ENCODE measurements around the gene FOXK2.

FOXK2 gene

GRCh38 chr17:82518826-82519810 is at the start of gene FOXK2:
FOXK2 (plus strand) TSS chr17:82519732; CDS start chr17:82519889, 157 bp downstream.
- Histone ChIP-seq H3K4me3 (ENCODE audit: low read length) (peak within 1 kb of the TSS; percentile 73), H3K9me3 (ENCODE audit: insufficient read depth, low read depth, low read length) (no peaks in the 10 kb centered on the region), H3K27me3 (ENCODE audit: insufficient read depth, low read length) (no peaks in the 10 kb centered on the region), H3K36me3 (ENCODE audit: insufficient read depth, low read depth, low read length) (no peaks in the 10 kb centered on the region), H3K4me1 (ENCODE audit: insufficient read depth, low read length) (no peaks in the 10 kb centered on the region), H3K9ac (ENCODE audit: low read depth, low read length) (peak within 1 kb of the TSS; percentile 55; the same call in 1 of the 2 replicates), H3K27ac (ENCODE audit: low read length) (no peak within 1 kb of the TSS)

GRCh38 chr17:82470065-82470464 is 49.5 kb upstream of the FOXK2 start:
- H3K27ac ChIP-seq (ENCODE audit: low read length): no peak overlapping the region
- H3K9ac ChIP-seq (ENCODE audit: low read depth, low read length): no peak overlapping the region
- no peaks in the 10 kb centered on the region for H3K27me3 ChIP-seq (ENCODE audit: insufficient read depth, low read length)
- no peaks in the 10 kb centered on the region for H3K4me1 ChIP-seq (ENCODE audit: insufficient read depth, low read length)
- H3K9me3 ChIP-seq (ENCODE audit: insufficient read depth, low read depth, low read length): no peaks in the 10 kb centered on the region
- no peak overlapping the region for H3K4me3 ChIP-seq (ENCODE audit: low read length)
- peaks cover 62% of the 10 kb centered on the region for H3K36me3 ChIP-seq (ENCODE audit: insufficient read depth, low read depth, low read length)

- no peak overlapping the region for H3K4me3 ChIP-seq (ENCODE audit: low read length)
- no peak overlapping the region for H3K9ac ChIP-seq (ENCODE audit: low read depth, low read length)
- H3K9me3 ChIP-seq (ENCODE audit: insufficient read depth, low read depth, low read length): no peaks in the 10 kb centered on the region
- H3K27ac ChIP-seq (ENCODE audit: low read length): no peak overlapping the region
- no peaks in the 10 kb centered on the region for H3K27me3 ChIP-seq (ENCODE audit: insufficient read depth, low read length)
- no peaks in the 10 kb centered on the region for H3K4me1 ChIP-seq (ENCODE audit: insufficient read depth, low read length)
- peaks cover 40% of the 10 kb centered on the region for H3K36me3 ChIP-seq (ENCODE audit: insufficient read depth, low read depth, low read length)
Observed at GRCh38 chr17:82474223-82475010, 45.1 kb upstream of the FOXK2 start.

- Histone ChIP-seq H3K4me3 (ENCODE audit: low read length) (no peak overlapping the region), H3K36me3 (ENCODE audit: insufficient read depth, low read depth, low read length) (peaks cover 40% of the 10 kb centered on the region), H3K27me3 (ENCODE audit: insufficient read depth, low read length) (no peaks in the 10 kb centered on the region), H3K9ac (ENCODE audit: low read depth, low read length) (no peak overlapping the region), H3K9me3 (ENCODE audit: insufficient read depth, low read depth, low read length) (no peaks in the 10 kb centered on the region), H3K27ac (ENCODE audit: low read length) (no peak overlapping the region), H3K4me1 (ENCODE audit: insufficient read depth, low read length) (no peaks in the 10 kb centered on the region)
Observed at GRCh38 chr17:82475458-82475857, 44.1 kb upstream of the FOXK2 start.

- Histone ChIP-seq H3K4me3 (ENCODE audit: low read length) (no peak overlapping the region), H3K27me3 (ENCODE audit: insufficient read depth, low read length) (no peaks in the 10 kb centered on the region), H3K4me1 (ENCODE audit: insufficient read depth, low read length) (no peaks in the 10 kb centered on the region), H3K36me3 (ENCODE audit: insufficient read depth, low read depth, low read length) (peaks cover 51% of the 10 kb centered on the region), H3K9me3 (ENCODE audit: insufficient read depth, low read depth, low read length) (no peaks in the 10 kb centered on the region), H3K9ac (ENCODE audit: low read depth, low read length) (no peak overlapping the region), H3K27ac (ENCODE audit: low read length) (no peak overlapping the region)
Observed at GRCh38 chr17:82477934-82478333, 41.6 kb upstream of the FOXK2 start.

- H3K27me3 ChIP-seq (ENCODE audit: insufficient read depth, low read length): no peaks in the 10 kb centered on the region
- no peak overlapping the region for H3K4me3 ChIP-seq (ENCODE audit: low read length)
- no peak overlapping the region for H3K27ac ChIP-seq (ENCODE audit: low read length)
- peaks cover 57% of the 10 kb centered on the region for H3K36me3 ChIP-seq (ENCODE audit: insufficient read depth, low read depth, low read length)
- H3K9ac ChIP-seq (ENCODE audit: low read depth, low read length): no peak overlapping the region
- H3K4me1 ChIP-seq (ENCODE audit: insufficient read depth, low read length): no peaks in the 10 kb centered on the region
- no peaks in the 10 kb centered on the region for H3K9me3 ChIP-seq (ENCODE audit: insufficient read depth, low read depth, low read length)
Observed at GRCh38 chr17:82479602-82480001, 39.9 kb upstream of the FOXK2 start.

GRCh38 chr17:82480318-82480717 is 39.2 kb upstream of the FOXK2 start:
- no peak overlapping the region for H3K4me3 ChIP-seq (ENCODE audit: low read length)
- H3K9me3 ChIP-seq (ENCODE audit: insufficient read depth, low read depth, low read length): no peaks in the 10 kb centered on the region
- no peak overlapping the region for H3K27ac ChIP-seq (ENCODE audit: low read length)
- H3K27me3 ChIP-seq (ENCODE audit: insufficient read depth, low read length): no peaks in the 10 kb centered on the region
- H3K9ac ChIP-seq (ENCODE audit: low read depth, low read length): no peak overlapping the region
- no peaks in the 10 kb centered on the region for H3K4me1 ChIP-seq (ENCODE audit: insufficient read depth, low read length)
- peaks cover 57% of the 10 kb centered on the region for H3K36me3 ChIP-seq (ENCODE audit: insufficient read depth, low read depth, low read length)

- Histone ChIP-seq H3K4me1 (ENCODE audit: insufficient read depth, low read length) (no peaks in the 10 kb centered on the region), H3K9ac (ENCODE audit: low read depth, low read length) (no peak overlapping the region), H3K36me3 (ENCODE audit: insufficient read depth, low read depth, low read length) (peaks cover 81% of the 10 kb centered on the region), H3K9me3 (ENCODE audit: insufficient read depth, low read depth, low read length) (no peaks in the 10 kb centered on the region), H3K4me3 (ENCODE audit: low read length) (no peak overlapping the region), H3K27me3 (ENCODE audit: insufficient read depth, low read length) (no peaks in the 10 kb centered on the region), H3K27ac (ENCODE audit: low read length) (no peak overlapping the region)
Observed at GRCh38 chr17:82483204-82483660, 36.3 kb upstream of the FOXK2 start.

GRCh38 chr17:82483836-82484235 is 35.7 kb upstream of the FOXK2 start:
- H3K36me3 ChIP-seq (ENCODE audit: insufficient read depth, low read depth, low read length): peaks cover 77% of the 10 kb centered on the region
- no peak overlapping the region for H3K9ac ChIP-seq (ENCODE audit: low read depth, low read length)
- H3K4me1 ChIP-seq (ENCODE audit: insufficient read depth, low read length): no peaks in the 10 kb centered on the region
- no peak overlapping the region for H3K4me3 ChIP-seq (ENCODE audit: low read length)
- no peaks in the 10 kb centered on the region for H3K9me3 ChIP-seq (ENCODE audit: insufficient read depth, low read depth, low read length)
- H3K27ac ChIP-seq (ENCODE audit: low read length): no peak overlapping the region
- H3K27me3 ChIP-seq (ENCODE audit: insufficient read depth, low read length): no peaks in the 10 kb centered on the region

- no peaks in the 10 kb centered on the region for H3K27me3 ChIP-seq (ENCODE audit: insufficient read depth, low read length)
- H3K9me3 ChIP-seq (ENCODE audit: insufficient read depth, low read depth, low read length): no peaks in the 10 kb centered on the region
- H3K4me1 ChIP-seq (ENCODE audit: insufficient read depth, low read length): no peaks in the 10 kb centered on the region
- no peak overlapping the region for H3K4me3 ChIP-seq (ENCODE audit: low read length)
- no peak overlapping the region for H3K27ac ChIP-seq (ENCODE audit: low read length)
- peaks cover 56% of the 10 kb centered on the region for H3K36me3 ChIP-seq (ENCODE audit: insufficient read depth, low read depth, low read length)
- no peak overlapping the region for H3K9ac ChIP-seq (ENCODE audit: low read depth, low read length)
Observed at GRCh38 chr17:82486231-82487094, 33.1 kb upstream of the FOXK2 start.

- Histone ChIP-seq H3K27me3 (ENCODE audit: insufficient read depth, low read length) (no peaks in the 10 kb centered on the region), H3K9me3 (ENCODE audit: insufficient read depth, low read depth, low read length) (no peaks in the 10 kb centered on the region), H3K4me1 (ENCODE audit: insufficient read depth, low read length) (no peaks in the 10 kb centered on the region), H3K27ac (ENCODE audit: low read length) (no peak overlapping the region), H3K4me3 (ENCODE audit: low read length) (no peak overlapping the region), H3K9ac (ENCODE audit: low read depth, low read length) (no peak overlapping the region), H3K36me3 (ENCODE audit: insufficient read depth, low read depth, low read length) (peaks cover 44% of the 10 kb centered on the region)
Observed at GRCh38 chr17:82487910-82488309, 31.6 kb upstream of the FOXK2 start.

All from iPS-20b (cell line).